IMR-90 (cell line): ENCODE data around the gene ZFP42. TPM values are rescaled to one million over a fixed set of nuclear protein-coding genes. Genes with fewer than 3 reads are reported as not detected.

Experiments used
- ATAC-seq: fragments of 200-7000 bp; cut with Tn5 transposase; 2 replicates; pipeline ENCODE4 v1.9.1; 2020; ENCODE audit warnings: low read depth, mild to moderate bottlenecking, moderate library complexity
- BruUV-seq: library from RNA; stranded (reverse); fragments of 400-500 nt; replicated peaks from 2 replicates; lab custom pipeline; 2021; lab: Mats Ljungman, UMichigan
- CTCF ChIA-PET: fragments of 300-600 bp; formaldehyde crosslinking; extraction: SDS; loops from one replicate; lab custom pipeline; 2021; ENCODE audit warnings: antibody characterized with exemption; lab: Yijun Ruan, JAX
- POLR2A ChIA-PET: fragments of 300-600 bp; sonication (Branson Sonifier 250); formaldehyde crosslinking; loops from one replicate; lab custom pipeline; 2022; ENCODE audit warnings: antibody characterized with exemption; ENCODE audit not compliant: unreplicated experiment; lab: Charles Lee
- DNase-seq: peaks from one replicate; pipeline ENCODE4 v3.0.0; 2013
- H2AFZ ChIP-seq: replicated peaks from 2 replicates; pipeline ENCODE3; 2013; ENCODE audit warnings: low read length, mild to moderate bottlenecking; ENCODE audit not compliant: poor library complexity
- H2AK5ac ChIP-seq: 2 replicates; pipeline ENCODE4 v1.6.1; 2013; ENCODE audit warnings: low read depth, low read length, inconsistent platforms
- H2AK9ac ChIP-seq: replicated peaks from 2 replicates; pipeline ENCODE3; 2013; ENCODE audit warnings: mild to moderate bottlenecking, low read depth, low read length, moderate library complexity; ENCODE audit not compliant: poor library complexity
- H2BK120ac ChIP-seq: 2 replicates; pipeline ENCODE4 v1.6.1; 2013; ENCODE audit warnings: low read depth, low read length, inconsistent platforms
- H2BK15ac ChIP-seq: 3 replicates; pipeline ENCODE4 v1.6.1; 2013; ENCODE audit warnings: low read depth, low read length, inconsistent platforms
- H2BK20ac ChIP-seq: 2 replicates; pipeline ENCODE4 v1.6.1; 2013; ENCODE audit warnings: low read depth, mild to moderate bottlenecking, inconsistent platforms, low read length, moderate library complexity
- H2BK5ac ChIP-seq: 2 replicates; pipeline ENCODE4 v1.6.1; 2013; ENCODE audit warnings: mild to moderate bottlenecking, low read depth, low read length, inconsistent platforms; ENCODE audit not compliant: poor library complexity, severe bottlenecking
- H3K14ac ChIP-seq: replicated peaks from 2 replicates; pipeline ENCODE4 v1.6.1; 2013; ENCODE audit warnings: low read depth, low read length, inconsistent platforms
- H3K18ac ChIP-seq: 2 replicates; pipeline ENCODE4 v1.6.1; 2013; ENCODE audit warnings: low read depth, low read length, control low read depth
- H3K23ac ChIP-seq: 2 replicates; pipeline ENCODE4 v1.6.1; 2013; ENCODE audit warnings: low read depth, low read length, inconsistent platforms
- H3K27ac ChIP-seq: 2 replicates; pipeline ENCODE4 v1.5.1; 2013; ENCODE audit warnings: mild to moderate bottlenecking, control low read depth, low read length; ENCODE audit not compliant: insufficient read depth
- H3K27me3 ChIP-seq: 2 replicates; pipeline ENCODE4 v1.6.1; 2013; ENCODE audit warnings: low read length; ENCODE audit not compliant: control insufficient read depth, insufficient read depth
- H3K36me3 ChIP-seq: 2 replicates; pipeline ENCODE4 v1.6.1; 2013; ENCODE audit warnings: low read length, mixed read lengths; ENCODE audit not compliant: control insufficient read depth, insufficient read depth
- H3K4ac ChIP-seq: 2 replicates; pipeline ENCODE4 v1.6.1; 2013; ENCODE audit warnings: low read depth, low read length, inconsistent platforms
- H3K4me1 ChIP-seq: 2 replicates; pipeline ENCODE4 v1.6.1; 2013; ENCODE audit warnings: low read length, mixed read lengths; ENCODE audit not compliant: control insufficient read depth, insufficient read depth
- H3K4me2 ChIP-seq: 2 replicates; pipeline ENCODE4 v1.6.1; 2013; ENCODE audit warnings: low read depth, mild to moderate bottlenecking, control low read depth, low read length, moderate library complexity
- H3K4me3 ChIP-seq: 2 replicates; pipeline ENCODE4 v1.5.1; 2013; ENCODE audit warnings: low read depth, mild to moderate bottlenecking, control low read depth, low read length, moderate library complexity; ENCODE audit not compliant: insufficient read depth
- H3K56ac ChIP-seq: 2 replicates; pipeline ENCODE4 v1.6.1; 2013; ENCODE audit warnings: low read length, inconsistent platforms; ENCODE audit not compliant: insufficient read depth; ENCODE audit errors: extremely low read depth
- H3K79me1 ChIP-seq, 2 experiments: 2 replicates each; pipeline ENCODE4 v1.6.1; 2013; ENCODE audit warnings: low read length in 2 of 2, inconsistent platforms in 1 of 2, low read depth in 1 of 2
- H3K9ac ChIP-seq: 2 replicates; pipeline ENCODE4 v1.6.1; 2013; ENCODE audit warnings: low read depth, low read length, control low read depth
- H3K9me1 ChIP-seq: 2 replicates; pipeline ENCODE4 v1.6.1; 2013; ENCODE audit warnings: low read length, inconsistent platforms; ENCODE audit not compliant: insufficient read depth
- H3K9me3 ChIP-seq: 2 replicates; pipeline ENCODE4 v1.6.1; 2013; ENCODE audit warnings: low read length; ENCODE audit not compliant: control insufficient read depth, insufficient read depth
- H4K20me1 ChIP-seq: 2 replicates; pipeline ENCODE4 v1.6.1; 2013; ENCODE audit warnings: low read length, inconsistent platforms; ENCODE audit not compliant: insufficient read depth
- H4K5ac ChIP-seq: 2 replicates; pipeline ENCODE4 v1.6.1; 2013; ENCODE audit warnings: mild to moderate bottlenecking, low read depth, low read length, control low read depth
- H4K8ac ChIP-seq, 2 experiments: 2 replicates each; pipeline ENCODE4 v1.6.1; 2013; ENCODE audit warnings: low read depth in 2 of 2, low read length in 2 of 2, control low read depth in 1 of 2, inconsistent platforms in 1 of 2
- H4K91ac ChIP-seq: 2 replicates; pipeline ENCODE4 v1.6.1; 2013; ENCODE audit warnings: low read depth, low read length, inconsistent platforms; ENCODE audit not compliant: insufficient read depth
- BHLHE40 ChIP-seq: fragments of 150-350 bp; IDR thresholded peaks from 2 replicates; pipeline ENCODE4 v1.6.1; 2016; ENCODE audit warnings: mild to moderate bottlenecking, low read depth, low read length
- MAFK ChIP-seq: IDR thresholded peaks from 2 replicates; pipeline ENCODE4 v1.6.1; 2012; ENCODE audit warnings: low read depth, low read length, improper control_type of control experiment
- MAZ ChIP-seq: IDR thresholded peaks from 2 replicates; pipeline ENCODE4 v1.6.1; 2012; ENCODE audit warnings: low read depth, mild to moderate bottlenecking, low read length, improper control_type of control experiment, moderate library complexity, borderline replicate concordance
- MXI1 ChIP-seq: IDR thresholded peaks from 2 replicates; pipeline ENCODE4 v1.6.1; 2012; ENCODE audit warnings: low read depth, mild to moderate bottlenecking, low read length, moderate library complexity, borderline replicate concordance
- NFE2L2 ChIP-seq: fragments of 150-350 bp; IDR thresholded peaks from 2 replicates; pipeline ENCODE4 v1.6.1; 2016; ENCODE audit warnings: low read depth, mild to moderate bottlenecking, low read length
- POLR2A ChIP-seq: IDR thresholded peaks from 2 replicates; pipeline ENCODE4 v1.6.1; 2012; ENCODE audit warnings: mild to moderate bottlenecking, low read depth, low read length
- RCOR1 ChIP-seq: IDR thresholded peaks from 2 replicates; pipeline ENCODE4 v1.6.1; 2012; ENCODE audit warnings: mild to moderate bottlenecking, low read length, improper control_type of control experiment; ENCODE audit not compliant: insufficient replicate concordance
- RFX5 ChIP-seq: IDR thresholded peaks from 2 replicates; pipeline ENCODE4 v1.8.0; 2012; ENCODE audit warnings: low read depth, mild to moderate bottlenecking, low read length, moderate library complexity
- SMC3 ChIP-seq: fragments of 150-350 bp; IDR thresholded peaks from 2 replicates; pipeline ENCODE4 v1.6.1; 2016; ENCODE audit warnings: low read depth, mild to moderate bottlenecking, antibody characterized with exemption, low read length, moderate library complexity
- WGBS, 2 experiments: methylation state at CpG; one replicate each; pipeline versions ENCODE4 v1.1.5 to v1.1.7; 2013; ENCODE audit warnings: missing lambda C conversion rate in 2 of 2; ENCODE audit not compliant: insufficient read length in 1 of 2; ENCODE audit errors: extremely low coverage in 2 of 2; 5-methylcytosine and 5-hydroxymethylcytosine counted together
- dilution Hi-C: fragments of 300-500 bp; cut with HindIII; formaldehyde crosslinking; loops from one replicate; pipeline ENCODE4 v1.14.3; 2018; ENCODE audit warnings: low sequenced_read_pairs; ENCODE audit not compliant: unreplicated experiment
- in situ Hi-C: fragments of 300-500 bp; cut with MboI; formaldehyde crosslinking; loops from 3 replicates; pipeline ENCODE4 v1.14.3; 2019; ENCODE audit warnings: low sequenced_read_pairs, inconsistent platforms, mixed read lengths
- intact Hi-C: fragments of 100-400 bp; cut with micrococcal nuclease; formaldehyde crosslinking; loops from 2 replicates; pipeline ENCODE4 v1.10.0; 2022
- polyA plus RNA-seq, 3 experiments: library from polyadenylated mRNA; depleted of rRNA; stranded (reverse); fragments of >200 nt; gene quantifications; 2 replicates each; pipeline ENCODE4 v1.2.3, GENCODE V29; 2012; ENCODE audit warnings: low replicate concordance in 1 of 3
- total RNA-seq: library from RNA; depleted of rRNA; stranded (reverse); fragments of >200 nt; gene quantifications from 2 replicates; pipeline ENCODE4 v1.2.3, GENCODE V29; 2012
- TF ChIP-seq, protein P1 (sequence below): conservative IDR thresholded peaks from 2 replicates; pipeline ENCODE4 v1.5.1; 2012; ENCODE audit warnings: mild to moderate bottlenecking, low read depth, low read length, improper control_type of control experiment
- TF ChIP-seq, protein P2 (sequence below): fragments of 150-350 bp; IDR thresholded peaks from 2 replicates; pipeline ENCODE4 v1.6.1; 2016; ENCODE audit warnings: low read depth, mild to moderate bottlenecking, low read length, moderate library complexity, borderline replicate concordance
- TF ChIP-seq, protein P3 (sequence below): fragments of 150-350 bp; IDR thresholded peaks from 2 replicates; pipeline ENCODE4 v1.6.1; 2017; ENCODE audit warnings: mild to moderate bottlenecking, antibody characterized with exemption, low read length, low read depth

Gene ZFP42
- total and polyA plus RNA-seq, 2 of the 4 experiments (the other 2 are of a cell fraction): not detected

DNA sequence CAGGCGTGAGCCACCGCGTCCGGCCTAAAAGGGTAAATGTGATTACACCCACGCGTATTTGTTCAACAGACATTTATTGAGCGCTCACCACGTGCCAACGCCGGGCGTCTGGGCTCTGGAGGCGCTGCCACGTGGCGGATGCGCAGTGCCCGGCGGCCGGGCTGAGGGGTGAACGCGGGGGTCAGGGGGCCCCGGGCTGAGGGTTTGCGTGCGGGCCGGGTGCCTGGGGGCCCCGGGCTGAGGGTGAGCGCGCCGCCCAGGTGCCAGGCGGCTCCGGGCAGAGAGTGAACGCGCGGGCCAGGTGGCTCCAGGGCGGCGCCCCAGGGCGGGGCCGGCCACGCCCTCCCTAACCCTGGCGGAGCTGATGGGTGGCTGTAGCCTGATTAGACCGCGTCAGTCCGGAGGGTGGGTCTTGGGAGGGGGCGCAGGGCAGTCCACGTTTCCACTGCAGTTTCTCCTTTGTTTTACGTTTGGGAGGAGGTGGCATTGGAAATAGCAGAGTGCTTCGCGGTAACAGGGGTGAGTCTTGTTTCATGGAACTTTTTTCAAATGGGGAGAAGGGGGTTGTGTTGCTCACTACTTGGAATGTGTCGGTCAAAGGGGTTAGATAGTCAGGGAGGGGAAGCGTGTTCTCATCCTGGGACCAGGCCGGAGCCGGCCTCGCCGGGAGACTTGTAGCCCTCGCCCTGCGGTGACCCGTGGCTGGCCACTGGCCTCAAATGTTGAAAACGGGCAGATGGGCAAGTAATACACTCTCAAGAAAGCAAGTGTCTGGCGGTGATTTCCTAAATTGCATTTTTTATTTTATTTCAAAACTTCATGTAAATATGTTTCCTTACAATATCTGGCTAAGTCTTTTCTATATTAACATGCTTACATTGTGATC, at the start of gene ZFP42 (continued):
- TF ChIP-seq MXI1: no peak
- TF ChIP-seq SMC3: no peak
- no peak for TF ChIP-seq RCOR1

DNA sequence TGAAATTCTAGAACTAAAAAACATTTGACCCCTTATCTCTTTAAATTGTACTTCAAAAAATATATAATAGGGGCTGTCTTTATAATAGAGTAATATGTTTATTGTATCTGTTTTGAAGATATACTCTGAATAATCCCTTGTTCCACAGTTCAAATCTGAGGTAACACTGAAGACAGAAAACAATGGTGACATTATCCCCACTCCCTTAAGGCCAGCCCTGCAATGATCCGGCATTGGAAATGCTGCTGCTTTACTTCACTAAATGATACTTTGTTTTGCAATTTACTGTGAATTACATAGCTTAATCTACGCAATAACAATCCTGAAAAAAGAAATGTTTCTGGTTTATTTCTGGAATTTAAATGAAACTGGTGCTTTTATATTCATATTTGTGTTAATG, 34.4 kb upstream of the ZFP42 start:
- in situ Hi-C loops: no loop called here
- peaks cover 3% of the 10 kb centered on the region; the same call in 1 of the 2 replicates for H3K4me1 ChIP-seq
- no peak overlapping the region for H2BK120ac ChIP-seq
- dilution Hi-C loops: no loop called here
- no peak overlapping the region for H3K27ac ChIP-seq
- no peak for DNase-seq
- no peak overlapping the region for H3K4me2 ChIP-seq
- CTCF ChIA-PET: interaction anchor here (0.7 kb wide), 2 partner anchors 1021 to 1536 kb away, joined by 4 to 5 read pairs; no protein-coding TSS in a partner anchor
- H2BK5ac ChIP-seq: no peak overlapping the region
- H3K9ac ChIP-seq: no peak overlapping the region
- no peak overlapping the region for H2BK20ac ChIP-seq
- H3K27me3 ChIP-seq: no peaks in the 10 kb centered on the region
- H2AFZ ChIP-seq: no peak overlapping the region
- no peak overlapping the region for H4K5ac ChIP-seq
- H3K56ac ChIP-seq: no peak overlapping the region
- no peak overlapping the region for H3K23ac ChIP-seq
- no CpG with 5 or more reads among the region's 2 CpGs for WGBS, 2 experiments
- POLR2A ChIA-PET: no interaction called here
- BruUV-seq: no TSS peak
- no peaks in the 10 kb centered on the region for H3K9me3 ChIP-seq
- no peak overlapping the region for H3K4ac ChIP-seq
- no peaks in the 10 kb centered on the region for H3K79me1 ChIP-seq
- no peak overlapping the region for H3K14ac ChIP-seq
- no peaks in the 10 kb centered on the region for H3K9me1 ChIP-seq
- no peak overlapping the region for H2AK5ac ChIP-seq
- H2AK9ac ChIP-seq: no peak overlapping the region
- no peak for ATAC-seq
- H3K4me3 ChIP-seq: no peak overlapping the region
- intact Hi-C loops: no loop called here
- no peak overlapping the region for H2BK15ac ChIP-seq
- H4K8ac ChIP-seq: no peak overlapping the region
- H4K91ac ChIP-seq: no peak overlapping the region
- H4K20me1 ChIP-seq: no peaks in the 10 kb centered on the region
- H3K18ac ChIP-seq: no peak overlapping the region
- no peaks in the 10 kb centered on the region for H3K36me3 ChIP-seq
- TF ChIP-seq, protein P1, sequence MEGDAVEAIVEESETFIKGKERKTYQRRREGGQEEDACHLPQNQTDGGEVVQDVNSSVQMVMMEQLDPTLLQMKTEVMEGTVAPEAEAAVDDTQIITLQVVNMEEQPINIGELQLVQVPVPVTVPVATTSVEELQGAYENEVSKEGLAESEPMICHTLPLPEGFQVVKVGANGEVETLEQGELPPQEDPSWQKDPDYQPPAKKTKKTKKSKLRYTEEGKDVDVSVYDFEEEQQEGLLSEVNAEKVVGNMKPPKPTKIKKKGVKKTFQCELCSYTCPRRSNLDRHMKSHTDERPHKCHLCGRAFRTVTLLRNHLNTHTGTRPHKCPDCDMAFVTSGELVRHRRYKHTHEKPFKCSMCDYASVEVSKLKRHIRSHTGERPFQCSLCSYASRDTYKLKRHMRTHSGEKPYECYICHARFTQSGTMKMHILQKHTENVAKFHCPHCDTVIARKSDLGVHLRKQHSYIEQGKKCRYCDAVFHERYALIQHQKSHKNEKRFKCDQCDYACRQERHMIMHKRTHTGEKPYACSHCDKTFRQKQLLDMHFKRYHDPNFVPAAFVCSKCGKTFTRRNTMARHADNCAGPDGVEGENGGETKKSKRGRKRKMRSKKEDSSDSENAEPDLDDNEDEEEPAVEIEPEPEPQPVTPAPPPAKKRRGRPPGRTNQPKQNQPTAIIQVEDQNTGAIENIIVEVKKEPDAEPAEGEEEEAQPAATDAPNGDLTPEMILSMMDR: no peak
- TF ChIP-seq RCOR1 (no peak), MAZ (no peak), POLR2A (no peak), RFX5 (no peak), MAFK (no peak), BHLHE40 (no peak), NFE2L2 (no peak), SMC3 (no peak)
- TF ChIP-seq, protein P2, sequence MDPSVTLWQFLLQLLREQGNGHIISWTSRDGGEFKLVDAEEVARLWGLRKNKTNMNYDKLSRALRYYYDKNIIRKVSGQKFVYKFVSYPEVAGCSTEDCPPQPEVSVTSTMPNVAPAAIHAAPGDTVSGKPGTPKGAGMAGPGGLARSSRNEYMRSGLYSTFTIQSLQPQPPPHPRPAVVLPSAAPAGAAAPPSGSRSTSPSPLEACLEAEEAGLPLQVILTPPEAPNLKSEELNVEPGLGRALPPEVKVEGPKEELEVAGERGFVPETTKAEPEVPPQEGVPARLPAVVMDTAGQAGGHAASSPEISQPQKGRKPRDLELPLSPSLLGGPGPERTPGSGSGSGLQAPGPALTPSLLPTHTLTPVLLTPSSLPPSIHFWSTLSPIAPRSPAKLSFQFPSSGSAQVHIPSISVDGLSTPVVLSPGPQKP: no peak
- TF ChIP-seq, protein P3, sequence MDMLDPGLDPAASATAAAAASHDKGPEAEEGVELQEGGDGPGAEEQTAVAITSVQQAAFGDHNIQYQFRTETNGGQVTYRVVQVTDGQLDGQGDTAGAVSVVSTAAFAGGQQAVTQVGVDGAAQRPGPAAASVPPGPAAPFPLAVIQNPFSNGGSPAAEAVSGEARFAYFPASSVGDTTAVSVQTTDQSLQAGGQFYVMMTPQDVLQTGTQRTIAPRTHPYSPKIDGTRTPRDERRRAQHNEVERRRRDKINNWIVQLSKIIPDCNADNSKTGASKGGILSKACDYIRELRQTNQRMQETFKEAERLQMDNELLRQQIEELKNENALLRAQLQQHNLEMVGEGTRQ: no peak
